Measurements from ENCODE around the gene NPDC1. TPM values are rescaled to one million over a fixed set of nuclear protein-coding genes. Genes with fewer than 3 reads are reported as not detected.

Gene NPDC1
- total and polyA plus RNA-seq, 2 of the 8 experiments (the other 6 are each of a cell fraction or from before 2014, with no cell fraction given) = 26.2 to 44.1 TPM

- peak; percentile 35 for TF ChIP-seq EZH2 (IDR thresholded peaks at IDR 0.05; ENCODE audit: low read depth, low read length, severe bottlenecking)
Observed at GRCh38 chr9:137085920-137086530, 40.0 kb upstream of the NPDC1 start (continued).
